Left lung (tissue), 10 donors: Measurements from ENCODE around the gene TSPAN9. TPM values are rescaled to one million over a fixed set of nuclear protein-coding genes. Genes with fewer than 3 reads are reported as not detected.

ENCODE experiments used
- ATAC-seq: fragments of 200-7000 bp; cut with Tn5 transposase; one replicate; pipeline ENCODE4 v1.9.1; 2020; ENCODE audit warnings: moderate library complexity
- DNase-seq, 4 donors: peaks; one replicate each; pipeline ENCODE4 v3.0.0-alpha.2; 2013 to 2020
- H3K27ac ChIP-seq, 2 donors: fragments of 200-600 bp; sonication (generic) in 1 of 2; one replicate each; pipeline versions ENCODE4 v1.5.0 to v1.8.0; 2020 to 2021
- H3K27me3 ChIP-seq, 2 donors: fragments of 200-600 bp; sonication (generic) in 1 of 2; one replicate each; pipeline versions ENCODE4 v1.5.0 to v1.8.0; 2020 to 2021
- H3K36me3 ChIP-seq, 2 donors: fragments of 200-600 bp; sonication (generic) in 1 of 2; one replicate each; pipeline versions ENCODE4 v1.5.0 to v1.8.0; 2020 to 2021
- H3K4me1 ChIP-seq, 2 donors: fragments of 200-600 bp; one replicate each; pipeline ENCODE4 v1.8.0; 2021
- H3K4me3 ChIP-seq, 2 donors: fragments of 200-600 bp; sonication (generic) in 1 of 2; one replicate each; pipeline versions ENCODE4 v1.5.0 to v1.8.0; 2020 to 2021; ENCODE audit warnings: mild to moderate bottlenecking in 1 of 2
- H3K9me3 ChIP-seq, 2 donors: fragments of 200-600 bp; sonication (generic) in 1 of 2; one replicate each; pipeline versions ENCODE4 v1.5.0 to v1.8.0; 2020 to 2021
- CTCF ChIP-seq, 2 donors: fragments of 200-600 bp; sonication (generic) in 1 of 2; IDR thresholded peaks; one replicate each; pipeline versions ENCODE4 v1.5.0 to v1.8.0; 2021; ENCODE audit warnings: antibody characterized with exemption in 2 of 2
- intact Hi-C, 2 donors: fragments of 100-400 bp; cut with DNase I; formaldehyde crosslinking; loops; one replicate each; pipeline versions ENCODE4 v1.11.2 to v1.14.2; 2022
- polyA plus RNA-seq, 6 donors: library from polyadenylated mRNA; unstranded; fragments of 120-200 nt; gene quantifications; one replicate each; pipeline ENCODE4 v1.2.1, GENCODE V29; 2013; ENCODE audit not compliant: insufficient read length in 6 of 6
- total RNA-seq, 2 donors: library from RNA; stranded (reverse); fragmentation: NEBNext Ultra II Directional; extraction: Animal tissue kit (Norgen Biotek cat#: 25700); gene quantifications; one replicate each; pipeline ENCODE4 v1.2.1, GENCODE V29; 2021
- donor health status: DM: no; HTN: yes; CAD: no.
- donor health status: DM: no; HTN: no; CAD: no.

TSPAN9 gene
- total and polyA plus RNA-seq, 8 donors: 35.6 to 98.6 (median 81.3) TPM

- no peaks in the 10 kb centered on the region for H3K9me3 ChIP-seq
- no peak overlapping the region for H3K4me3 ChIP-seq
- DNase-seq: no peak
- peaks cover 8 to 18% of the 10 kb centered on the region in 2 donors for H3K4me1 ChIP-seq
- no peaks in the 10 kb centered on the region for H3K36me3 ChIP-seq
- peaks cover 0 to 3% of the 10 kb centered on the region in 2 donors for H3K27me3 ChIP-seq
- intact Hi-C loops: no loop called here
- H3K27ac ChIP-seq: no peak overlapping the region
- TF ChIP-seq CTCF (IDR thresholded peaks at IDR 0.05): no peak
- no peak for ATAC-seq
These were observed 64.5 kb downstream of the TSPAN9 start for GRCh38 chr12:3141339-3142321.

DNA sequence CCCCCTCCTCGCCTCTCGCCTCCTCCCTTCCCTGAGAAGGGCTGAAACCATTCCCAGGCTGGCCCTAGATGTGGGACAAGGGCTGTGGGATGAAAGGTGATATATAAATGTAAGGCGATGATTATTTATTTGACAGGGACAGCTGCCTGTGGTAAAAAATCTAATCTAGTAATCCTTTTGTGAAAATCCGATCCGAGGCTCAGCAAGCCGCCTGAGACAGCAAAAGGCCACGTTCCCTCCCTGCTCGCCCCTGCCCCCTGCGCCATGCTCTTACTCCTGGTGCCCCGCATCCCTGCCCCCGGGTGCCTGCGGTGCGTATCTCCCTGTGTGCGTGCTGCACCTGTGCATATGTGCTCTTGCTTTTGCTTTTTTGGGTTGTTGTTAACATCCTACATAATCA lies 65.2 kb downstream of the TSPAN9 start:
- H3K27me3 ChIP-seq: peaks cover 0 to 3% of the 10 kb centered on the region in 2 donors
- no peak for TF ChIP-seq CTCF (IDR thresholded peaks at IDR 0.05)
- DNase-seq (no peak), ATAC-seq (no peak)
- intact Hi-C loops: no loop called here
- no peak overlapping the region for H3K4me3 ChIP-seq
- no peak overlapping the region for H3K27ac ChIP-seq
- H3K9me3 ChIP-seq: no peaks in the 10 kb centered on the region
- H3K36me3 ChIP-seq: no peaks in the 10 kb centered on the region
- peaks cover 4 to 10% of the 10 kb centered on the region in 2 donors for H3K4me1 ChIP-seq

DNA sequence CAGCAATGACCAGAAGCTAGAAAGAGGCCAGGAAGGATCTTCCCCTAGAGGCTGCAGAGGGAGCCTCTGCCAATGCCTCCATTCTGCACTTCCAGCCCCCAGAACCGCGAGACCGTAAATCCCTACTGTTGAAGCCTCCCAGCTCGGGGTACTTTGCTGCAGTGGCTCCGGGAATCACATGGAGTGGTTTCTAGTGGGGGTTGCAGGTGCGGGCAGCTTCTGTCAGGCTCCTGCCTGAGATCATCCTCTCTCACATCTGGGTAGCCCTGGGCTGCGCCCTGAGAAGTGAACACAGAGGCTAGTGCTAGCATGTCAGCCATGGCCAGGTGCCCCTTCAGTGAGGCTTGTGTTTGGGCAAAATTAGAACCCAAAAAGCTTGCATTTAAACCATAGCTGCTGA lies 67.3 kb downstream of the TSPAN9 start:
- no peak for TF ChIP-seq CTCF (IDR thresholded peaks at IDR 0.05)
- Histone ChIP-seq H3K27me3 (no peaks in the 10 kb centered on the region), H3K27ac (no peak overlapping the region), H3K4me1 (peaks cover 8 to 16% of the 10 kb centered on the region in 2 donors), H3K36me3 (no peaks in the 10 kb centered on the region), H3K9me3 (no peaks in the 10 kb centered on the region), H3K4me3 (no peak overlapping the region)
- DNase-seq: no peak
- no peak for ATAC-seq
- intact Hi-C loops: no loop called here

GRCh38 chr12:3145033-3145432 lies 67.9 kb downstream of the TSPAN9 start:
- Histone ChIP-seq H3K27ac (no peak overlapping the region), H3K4me1 (peaks cover 13 to 17% of the 10 kb centered on the region in 2 donors), H3K9me3 (no peaks in the 10 kb centered on the region), H3K36me3 (no peaks in the 10 kb centered on the region), H3K27me3 (no peaks in the 10 kb centered on the region), H3K4me3 (no peak overlapping the region)
- ATAC-seq (no peak), DNase-seq (no peak)
- TF ChIP-seq CTCF (IDR thresholded peaks at IDR 0.05): no peak
- intact Hi-C loops: no loop called here

- H3K4me3 ChIP-seq: no peak overlapping the region
- H3K27ac ChIP-seq: no peak overlapping the region
- TF ChIP-seq CTCF (IDR thresholded peaks at IDR 0.05): no peak
- peaks cover 17 to 20% of the 10 kb centered on the region in 2 donors for H3K4me1 ChIP-seq
- DNase-seq (no peak), ATAC-seq (no peak)
- H3K27me3 ChIP-seq: no peaks in the 10 kb centered on the region
- H3K9me3 ChIP-seq: no peaks in the 10 kb centered on the region
- H3K36me3 ChIP-seq: no peaks in the 10 kb centered on the region
- intact Hi-C loops: no loop called here
These were observed 68.5 kb downstream of the TSPAN9 start for GRCh38 chr12:3145546-3146310.
